Upper lobe of right lung (tissue), 1 donor: ENCODE measurements around the gene MEDAG. TPM values are rescaled to one million over a fixed set of nuclear protein-coding genes. Genes with fewer than 3 reads are reported as not detected.
"Not testable (repeated sequence)": the region's sequence is repeated elsewhere in the genome, so short reads cannot be mapped to it uniquely, and the experiment has no call there.

ENCODE experiments used
- ATAC-seq: fragments of 200-7000 bp; cut with Tn5 transposase; one replicate; pipeline ENCODE4 v1.9.1; 2020; ENCODE audit warnings: mild to moderate bottlenecking, moderate library complexity
- DNase-seq: peaks from one replicate; pipeline ENCODE4 v3.0.0-alpha.2; 2020
- H3K27ac ChIP-seq: fragments of 200-600 bp; one replicate; pipeline ENCODE4 v1.8.0; 2022
- H3K27me3 ChIP-seq: fragments of 200-600 bp; one replicate; pipeline ENCODE4 v1.8.0; 2022; ENCODE audit warnings: mild to moderate bottlenecking
- H3K36me3 ChIP-seq: fragments of 200-600 bp; one replicate; pipeline ENCODE4 v1.8.0; 2022
- H3K4me1 ChIP-seq: fragments of 200-600 bp; one replicate; pipeline ENCODE4 v1.8.0; 2022
- H3K4me3 ChIP-seq: fragments of 200-600 bp; one replicate; pipeline ENCODE4 v1.8.0; 2022; ENCODE audit warnings: mild to moderate bottlenecking
- H3K9me3 ChIP-seq: fragments of 200-600 bp; one replicate; pipeline ENCODE4 v1.8.0; 2022
- CTCF ChIP-seq: fragments of 200-600 bp; IDR thresholded peaks from one replicate; pipeline ENCODE4 v1.8.0; 2022; ENCODE audit warnings: antibody characterized with exemption
- intact Hi-C: fragments of 100-400 bp; cut with DNase I; formaldehyde crosslinking; loops from one replicate; pipeline ENCODE4 v1.11.0; 2022
- total RNA-seq: library from RNA; stranded (reverse); fragmentation: NEBNext Ultra II Directional; extraction: Animal tissue kit (Norgen Biotek cat#: 25700); gene quantifications from one replicate; pipeline ENCODE4 v1.2.1, GENCODE V29; 2021
- donor health status: DM: no; HTN: yes; CAD: no; lungs with severe emphysema.

MEDAG gene
- total RNA-seq, 1 donor from 2014 or later, result 5.5 TPM

GRCh38 chr13:30923418-30923817 lies 17.3 kb downstream of the MEDAG start:
- no peak for TF ChIP-seq CTCF
- intact Hi-C loops, result no loop called here
- DNase-seq, result no peak
- no peak for ATAC-seq
- no peaks in the 10 kb centered on the region for H3K36me3 ChIP-seq
- no peaks in the 10 kb centered on the region for H3K27me3 ChIP-seq
- H3K4me1 ChIP-seq, result no peaks in the 10 kb centered on the region
- no peak overlapping the region for H3K27ac ChIP-seq
- no peaks in the 10 kb centered on the region for H3K9me3 ChIP-seq
- no peak overlapping the region for H3K4me3 ChIP-seq

- intact Hi-C loops, result no loop called here
- no peak for ATAC-seq
- DNase-seq, result no peak
- Histone ChIP-seq H3K4me3 (no peak overlapping the region), H3K27me3 (no peaks in the 10 kb centered on the region), H3K4me1 (no peaks in the 10 kb centered on the region), H3K27ac (no peak overlapping the region), H3K9me3 (no peaks in the 10 kb centered on the region), H3K36me3 (no peaks in the 10 kb centered on the region)
- TF ChIP-seq CTCF, result no peak
Observed at GRCh38 chr13:30924721-30925120, 18.6 kb downstream of the MEDAG start.

DNA sequence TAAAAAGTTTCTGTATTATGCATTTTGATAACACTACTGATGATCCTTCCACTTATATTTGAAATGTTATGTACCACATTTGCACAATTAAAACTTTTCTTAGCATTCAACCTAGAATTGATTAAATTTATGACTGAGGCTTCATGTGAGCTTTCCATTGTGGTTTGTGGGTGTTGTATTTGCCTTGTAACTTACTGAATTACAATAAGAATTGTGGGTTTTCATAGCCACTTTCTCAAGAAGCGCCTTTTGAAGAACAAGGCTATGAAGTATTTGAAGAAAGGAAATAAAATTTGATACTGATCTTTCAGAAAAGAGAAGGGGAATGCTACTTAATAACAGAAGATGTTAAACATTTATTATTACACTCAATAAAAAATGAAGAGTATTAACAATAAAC lies 19.4 kb downstream of the MEDAG start:
- H3K27ac ChIP-seq, result no peak overlapping the region
- no peak for ATAC-seq
- no peak overlapping the region for H3K4me3 ChIP-seq
- H3K4me1 ChIP-seq, result no peaks in the 10 kb centered on the region
- DNase-seq, result no peak
- no peaks in the 10 kb centered on the region for H3K36me3 ChIP-seq
- no peak for TF ChIP-seq CTCF
- peaks cover 6% of the 10 kb centered on the region for H3K27me3 ChIP-seq
- intact Hi-C loops, result no loop called here
- H3K9me3 ChIP-seq, result no peaks in the 10 kb centered on the region

GRCh38 chr13:30926781-30927180 lies 20.7 kb downstream of the MEDAG start:
- no peak overlapping the region for H3K27ac ChIP-seq
- TF ChIP-seq CTCF, result no peak
- ATAC-seq, result no peak
- H3K36me3 ChIP-seq, result no peaks in the 10 kb centered on the region
- intact Hi-C loops, result no loop called here
- H3K4me1 ChIP-seq, result no peaks in the 10 kb centered on the region
- DNase-seq, result no peak
- no peaks in the 10 kb centered on the region for H3K9me3 ChIP-seq
- no peak overlapping the region for H3K4me3 ChIP-seq
- H3K27me3 ChIP-seq, result peaks cover 6% of the 10 kb centered on the region

- ATAC-seq, H3K4me1 ChIP-seq, H3K27ac ChIP-seq, H3K4me3 ChIP-seq, H3K27me3 ChIP-seq, DNase-seq, intact Hi-C loops, H3K9me3 ChIP-seq, H3K36me3 ChIP-seq: not testable (repeated sequence)
Observed at GRCh38 chr13:30927188-30927587, 21.1 kb downstream of the MEDAG start.

DNA sequence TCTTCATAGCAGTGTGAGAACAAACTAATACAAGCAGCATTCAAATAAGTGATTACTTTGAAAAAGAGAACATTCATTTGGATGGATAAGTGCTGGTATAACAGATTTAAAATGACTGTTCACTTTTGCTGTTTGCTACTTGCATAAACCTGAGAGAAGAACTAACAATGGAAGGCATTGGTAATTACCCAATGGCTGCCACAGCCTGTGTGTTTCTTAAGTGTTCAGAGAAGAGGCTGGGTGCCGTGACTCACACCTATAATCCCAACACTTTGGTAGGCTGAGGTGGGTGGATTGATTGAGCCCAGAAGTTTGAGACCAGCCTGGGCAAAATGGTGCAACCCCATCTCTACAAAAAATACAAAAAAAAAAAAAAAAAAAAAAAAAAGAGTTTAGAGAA lies 21.5 kb downstream of the MEDAG start:
- Histone ChIP-seq H3K27ac (no peak overlapping the region), H3K4me3 (no peak overlapping the region), H3K27me3 (peaks cover 6% of the 10 kb centered on the region), H3K9me3 (no peaks in the 10 kb centered on the region), H3K4me1 (no peaks in the 10 kb centered on the region), H3K36me3 (no peaks in the 10 kb centered on the region)
- TF ChIP-seq CTCF, result no peak
- DNase-seq (no peak), ATAC-seq (no peak)
- intact Hi-C loops, result no loop called here
